HepG2 (cell line): ENCODE results near the gene PHTF2. TPM values are rescaled to one million over a fixed set of nuclear protein-coding genes. Genes with fewer than 3 reads are reported as not detected.
A peak's percentile ranks its signal among the peaks of the same experiment; 100 is the strongest.

Source experiments
- ATAC-seq: fragments of 200-7000 bp; cut with Tn5 transposase; 3 replicates; pipeline ENCODE4 v1.9.1; 2020; ENCODE audit warnings: mild to moderate bottlenecking, moderate library complexity
- BruUV-seq: library from RNA; stranded (reverse); fragments of 400-500 nt; replicated peaks from 2 replicates; lab custom pipeline; 2021; lab: Mats Ljungman, UMichigan
- CTCF ChIA-PET: fragments of 300-600 bp; formaldehyde crosslinking; extraction: SDS; loops from one replicate; lab custom pipeline; 2021; ENCODE audit warnings: low total read pairs, inconsistent platforms, low intra/inter-chr PET ratio; lab: Yijun Ruan, JAX
- POLR2A ChIA-PET: fragments of 350-600 bp; sonication (Branson Sonifier 250); formaldehyde crosslinking; loops from one replicate; lab custom pipeline; 2020; ENCODE audit warnings: antibody characterized with exemption, inconsistent platforms; lab: Yijun Ruan, JAX
- DNase-seq: peaks from one replicate; pipeline ENCODE4 v3.0.0-alpha.2; 2015; ENCODE audit warnings: low spot score
- FAIRE-seq: peaks from 3 replicates; lab custom pipeline; 2011; peaks lifted over from hg19 to GRCh38; lab: Jason Lieb, UNC
- H2AFZ ChIP-seq: one replicate; pipeline ENCODE4 v1.6.1; 2011; ENCODE audit warnings: low read length, inconsistent platforms
- H3K27ac ChIP-seq: fragments of 300-600 bp; 3 replicates; pipeline ENCODE4 v1.8.0; 2011; ENCODE audit warnings: mixed run types, mild to moderate bottlenecking, mixed read lengths, low read length, inconsistent platforms; ENCODE audit not compliant: insufficient read depth; ENCODE audit errors: extremely low read length
- H3K27me3 ChIP-seq, 2 experiments: fragments of 200-600 bp in 1 of 2; 2 replicates in 1 of 2; 3 replicates in 1 of 2; pipeline versions ENCODE4 v1.6.0 to v1.8.0; 2011; ENCODE audit warnings: low read length in 2 of 2, mild to moderate bottlenecking in 2 of 2, moderate library complexity in 2 of 2, inconsistent platforms in 1 of 2; ENCODE audit not compliant: insufficient read depth in 2 of 2, control insufficient read depth in 1 of 2
- H3K36me3 ChIP-seq, 2 experiments: fragments of 200-600 bp in 1 of 2; replicated peaks in 1 of 2; 2 replicates in 1 of 2; 3 replicates in 1 of 2; pipeline versions ENCODE4 v1.5.1 to v1.8.0; 2011; ENCODE audit warnings: low read length in 2 of 2, inconsistent platforms in 1 of 2; ENCODE audit not compliant: insufficient read depth in 2 of 2, control insufficient read depth in 1 of 2
- H3K4me1 ChIP-seq: 2 replicates; pipeline ENCODE4 v1.5.1; 2012; ENCODE audit warnings: low read length, inconsistent platforms; ENCODE audit not compliant: insufficient read depth
- H3K4me2 ChIP-seq: 2 replicates; pipeline ENCODE4 v1.6.0; 2011; ENCODE audit warnings: low read depth, low read length, inconsistent platforms
- H3K4me3 ChIP-seq, 3 experiments: fragments of 200-600 bp in 1 of 3; sonication (generic), shearing (Covaris generic) in 1 of 3; replicated peaks in 1 of 3; 2 replicates each; pipeline ENCODE4 v1.5.1; 2011 to 2016; ENCODE audit warnings: low read length in 3 of 3, inconsistent platforms in 2 of 3, low read depth in 2 of 3, mild to moderate bottlenecking in 2 of 3, control low read depth in 1 of 3, mixed read lengths in 1 of 3; ENCODE audit not compliant: insufficient read depth in 1 of 3
- H3K79me2 ChIP-seq: one replicate; pipeline ENCODE4 v1.6.1; 2011; ENCODE audit warnings: low read length, inconsistent platforms; ENCODE audit not compliant: insufficient read depth
- H3K9ac ChIP-seq: 2 replicates; pipeline ENCODE4 v1.6.0; 2011; ENCODE audit warnings: mild to moderate bottlenecking, low read depth, low read length, inconsistent platforms; ENCODE audit not compliant: insufficient read depth
- H3K9me3 ChIP-seq: 2 replicates; pipeline ENCODE4 v1.5.1; 2012; ENCODE audit warnings: mild to moderate bottlenecking, low read length
- H4K20me1 ChIP-seq: 2 replicates; pipeline ENCODE4 v1.6.0; 2011; ENCODE audit warnings: inconsistent platforms, mild to moderate bottlenecking, low read length, moderate library complexity; ENCODE audit not compliant: insufficient read depth
- DBP ChIP-seq: sonication (generic); formaldehyde crosslinking; IDR thresholded peaks from 2 replicates; pipeline ENCODE4 v1.4.0; 2020; ENCODE audit warnings: missing genetic modification reagents; ENCODE audit errors: not compliant biosample characterization
- MEIS2 ChIP-seq: sonication (generic); formaldehyde crosslinking; IDR thresholded peaks from 2 replicates; pipeline ENCODE4 v1.9.0; 2021; ENCODE audit warnings: mild to moderate bottlenecking, missing genetic modification reagents
- MIER2 ChIP-seq: IDR thresholded peaks from 2 replicates; pipeline ENCODE4 v1.6.1; 2016; ENCODE audit warnings: missing biosample characterization, missing genetic modification reagents
- NFE2L1 ChIP-seq: sonication (generic); formaldehyde crosslinking; IDR thresholded peaks from 2 replicates; pipeline ENCODE4 v1.4.0; 2020; ENCODE audit warnings: missing genetic modification reagents, mild to moderate bottlenecking, borderline replicate concordance
- POLR2AphosphoS2 ChIP-seq: IDR thresholded peaks from 2 replicates; pipeline ENCODE4 v1.6.1; 2011; ENCODE audit warnings: low read depth, low read length, improper control_type of control experiment
- REST ChIP-seq, 2 experiments: IDR thresholded peaks; 2 replicates each; pipeline ENCODE4 v1.6.1; 2011 to 2012; ENCODE audit warnings: low read length in 2 of 2, borderline replicate concordance in 1 of 2, low read depth in 1 of 2, mild to moderate bottlenecking in 1 of 2, moderate library complexity in 1 of 2
- SMYD3 ChIP-seq: sonication (generic); formaldehyde crosslinking; IDR thresholded peaks from 2 replicates; pipeline ENCODE4 v1.8.1; 2023; ENCODE audit warnings: mild to moderate bottlenecking, missing genetic modification reagents
- SP140L ChIP-seq: sonication (generic); formaldehyde crosslinking; IDR thresholded peaks from 2 replicates; pipeline ENCODE4 v1.4.0; 2020; ENCODE audit warnings: missing genetic modification reagents, borderline replicate concordance
- ZBTB10 ChIP-seq: sonication (generic); formaldehyde crosslinking; IDR thresholded peaks from 2 replicates; pipeline ENCODE4 v1.4.0; 2020; ENCODE audit warnings: missing genetic modification reagents, borderline replicate concordance
- WGBS: methylation state at CpG from one replicate; pipeline ENCODE4 v1.1.6; 2017; ENCODE audit warnings: low lambda C conversion rate; 5-methylcytosine and 5-hydroxymethylcytosine counted together
- in situ Hi-C: cut with HindIII; loops from 2 replicates; pipeline ENCODE4 v1.10.0; 2017; ENCODE audit warnings: low pct_unique_long_range_greater_than_20kb; ENCODE audit not compliant: extremely low pct_ligation_motif_present
- intact Hi-C: fragments of 100-400 bp; cut with micrococcal nuclease; formaldehyde crosslinking; loops from one replicate; pipeline ENCODE4 v1.10.0; 2022; ENCODE audit not compliant: unreplicated experiment
- polyA plus RNA-seq, 8 experiments: library from polyadenylated mRNA; depleted of rRNA in 3 of 8; stranded (reverse) in 7 of 8; unstranded in 1 of 8; fragments of >200 nt; fragmentation: Illumina TruSeq in 4 of 8; extraction: Trizol in 4 of 8; gene quantifications; 2 replicates each; pipeline versions ENCODE4 v1.2.1 to v1.2.3, GENCODE V29; 2011 to 2016; ENCODE audit warnings: low read depth in 4 of 8, missing spikeins in 1 of 8, mixed read lengths in 1 of 8; ENCODE audit not compliant: insufficient read depth in 1 of 8
- total RNA-seq, 5 experiments: library from RNA; depleted of rRNA; stranded (reverse); fragments of >200 nt; fragmentation: Illumina TruSeq; extraction: Trizol; gene quantifications; 2 replicates each; pipeline ENCODE4 v1.2.3, GENCODE V29; 2016; ENCODE audit warnings: low read depth in 1 of 5
- TF ChIP-seq, protein P1 (sequence below): sonication (generic); formaldehyde crosslinking; IDR thresholded peaks from 2 replicates; pipeline ENCODE4 v1.5.0; 2020; ENCODE audit warnings: mild to moderate bottlenecking, missing genetic modification reagents

PHTF2 gene
- total and polyA plus RNA-seq, 2 of the 13 experiments (the other 11 are each of a cell fraction or from before 2014, with no cell fraction given), result 7.4 to 10.2 TPM

GRCh38 chr7:77826300-77826699, 27.7 kb downstream of the PHTF2 start:
- CTCF ChIA-PET, result no interaction called here
- no peak for DNase-seq
- Histone ChIP-seq H4K20me1 (no peaks in the 10 kb centered on the region), H3K9me3 (peaks cover 9% of the 10 kb centered on the region), H3K36me3 (no peaks in the 10 kb centered on the region), H3K9ac (no peak overlapping the region), H3K27me3 (no peaks in the 10 kb centered on the region), H2AFZ (no peak overlapping the region), H3K4me2 (no peak overlapping the region), H3K4me1 (no peaks in the 10 kb centered on the region), H3K27ac (no peak overlapping the region), H3K79me2 (peaks cover 5% of the 10 kb centered on the region), H3K4me3 (no peak overlapping the region)
- POLR2A ChIA-PET, result no interaction called here
- intact Hi-C loops (no loop called here), in situ Hi-C loops (no loop called here)
- no peak for FAIRE-seq
- 72% methylated on average over 2 of the region's 2 CpGs for WGBS
- ATAC-seq, result no peak
- no TSS peak for BruUV-seq
- TF ChIP-seq SP140L (CRISPR knock-in tag) (no peak), MIER2 (CRISPR knock-in tag) (0 out of 2 replicates have a peak, but pooled peaks have one; percentile 44), DBP (CRISPR knock-in tag) (no peak), MEIS2 (CRISPR knock-in tag) (no peak), ZBTB10 (CRISPR knock-in tag) (no peak), SMYD3 (CRISPR knock-in tag) (no peak), POLR2AphosphoS2 (no peak), REST (IDR thresholded peaks at IDR 0.05; ENCODE audit: borderline replicate concordance in 1 of 2, low read depth in 1 of 2, low read length in 2 of 2) (peak in 1 of 2 experiments; percentile 84; a peak in 3 of 4 replicates), NFE2L1 (CRISPR knock-in tag) (no peak)
- TF ChIP-seq, protein P1, sequence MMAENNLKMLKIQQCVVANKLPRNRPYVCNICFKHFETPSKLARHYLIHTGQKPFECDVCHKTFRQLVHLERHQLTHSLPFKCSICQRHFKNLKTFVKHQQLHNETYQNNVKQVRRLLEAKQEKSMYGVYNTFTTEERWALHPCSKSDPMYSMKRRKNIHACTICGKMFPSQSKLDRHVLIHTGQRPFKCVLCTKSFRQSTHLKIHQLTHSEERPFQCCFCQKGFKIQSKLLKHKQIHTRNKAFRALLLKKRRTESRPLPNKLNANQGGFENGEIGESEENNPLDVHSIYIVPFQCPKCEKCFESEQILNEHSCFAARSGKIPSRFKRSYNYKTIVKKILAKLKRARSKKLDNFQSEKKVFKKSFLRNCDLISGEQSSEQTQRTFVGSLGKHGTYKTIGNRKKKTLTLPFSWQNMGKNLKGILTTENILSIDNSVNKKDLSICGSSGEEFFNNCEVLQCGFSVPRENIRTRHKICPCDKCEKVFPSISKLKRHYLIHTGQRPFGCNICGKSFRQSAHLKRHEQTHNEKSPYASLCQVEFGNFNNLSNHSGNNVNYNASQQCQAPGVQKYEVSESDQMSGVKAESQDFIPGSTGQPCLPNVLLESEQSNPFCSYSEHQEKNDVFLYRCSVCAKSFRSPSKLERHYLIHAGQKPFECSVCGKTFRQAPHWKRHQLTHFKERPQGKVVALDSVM, result no peak
- TF ChIP-seq, all 625 proteins: peak for 2
